ENCODE data around the gene MKNK2. TPM values are rescaled to one million over a fixed set of nuclear protein-coding genes. Genes with fewer than 3 reads are reported as not detected.

Gene MKNK2
- total RNA-seq, 1 donor from 2014 or later = 1,134 TPM

GRCh38 chr19:2046046-2046907 is 4.8 kb downstream of the MKNK2 start:
- H3K27me3 Mint-ChIP-seq = no peaks in the 10 kb centered on the region

GRCh38 chr19:2045501-2046045 is 5.5 kb downstream of the MKNK2 start:
- Mint-ChIP-seq H3K4me3 (peak overlapping the region; percentile 56), H3K27me3 (no peaks in the 10 kb centered on the region), H3K27ac (peak overlapping the region; percentile 75), H3K4me1 (peaks cover 79% of the 10 kb centered on the region), H3K9me3 (no peaks in the 10 kb centered on the region), H3K36me3 (ENCODE audit: low read depth) (peaks cover 77% of the 10 kb centered on the region)
- intact Hi-C loops (cut with micrococcal nuclease) = no loop called here
- DNase-seq (no peak), ATAC-seq (ENCODE audit: low read depth) (no peak)
- ChIA-PET POLR2A (interaction anchor here (0.6 to 59.1 kb wide), 6 partner anchors 8 to 1147 kb away, joined by 3 to 2723 read pairs (median 247); partner anchors contain the start of genes IZUMO4, MKNK2 and MOB3A), CTCF (no interaction called here)
- TF ChIP-seq CTCF (IDR thresholded peaks at IDR 0.05) = no peak

More at GRCh38 chr19:2046046-2046907, 4.8 kb downstream of the MKNK2 start:
- peak overlapping the region; percentile 24 for H3K27ac Mint-ChIP-seq
- H3K36me3 Mint-ChIP-seq (ENCODE audit: low read depth) = peaks cover 71% of the 10 kb centered on the region
- intact Hi-C loops (cut with micrococcal nuclease) = no loop called here
- POLR2A ChIA-PET = interaction anchor here (1.3 to 59.1 kb wide), 5 partner anchors 7 to 149 kb away, joined by 3 to 2723 read pairs (median 490); partner anchors contain the start of genes IZUMO4, MKNK2 and MOB3A
- no peak for DNase-seq
- peak overlapping the region; percentile 93 for H3K4me3 Mint-ChIP-seq
- no peak for ATAC-seq (ENCODE audit: low read depth)
- no peak for TF ChIP-seq CTCF (IDR thresholded peaks at IDR 0.05)
- H3K9me3 Mint-ChIP-seq = no peaks in the 10 kb centered on the region
- peaks cover 74% of the 10 kb centered on the region for H3K4me1 Mint-ChIP-seq
- CTCF ChIA-PET = no interaction called here

- POLR2A ChIA-PET = interaction anchor here (0.6 to 59.1 kb wide), 8 partner anchors 7 to 1146 kb away, joined by 3 to 2723 read pairs (median 6); partner anchors contain the start of genes IZUMO4, MKNK2 and MOB3A
- Mint-ChIP-seq H3K4me1 (peaks cover 83% of the 10 kb centered on the region), H3K27me3 (no peaks in the 10 kb centered on the region), H3K9me3 (no peaks in the 10 kb centered on the region), H3K36me3 (ENCODE audit: low read depth) (peaks cover 80% of the 10 kb centered on the region), H3K27ac (peak overlapping the region; percentile 75), H3K4me3 (peak overlapping the region; percentile 56)
- no peak for TF ChIP-seq CTCF (IDR thresholded peaks at IDR 0.05)
- DNase-seq = no peak
- intact Hi-C loops (cut with micrococcal nuclease) = loop anchor here (5.0 kb wide), 1 partner anchor 122 kb away; no protein-coding TSS in a partner anchor
- CTCF ChIA-PET = no interaction called here
- no peak for ATAC-seq (ENCODE audit: low read depth)
These were observed 6.1 kb downstream of the MKNK2 start for GRCh38 chr19:2044709-2045500.

- CTCF ChIA-PET = interaction anchor here (1.0 kb wide), 1 partner anchor 44 kb away, joined by 3 read pairs; no protein-coding TSS in a partner anchor
- no peak for TF ChIP-seq CTCF (IDR thresholded peaks at IDR 0.05)
- Mint-ChIP-seq H3K9me3 (no peaks in the 10 kb centered on the region), H3K27ac (peak overlapping the region; percentile 73), H3K4me1 (peaks cover 80% of the 10 kb centered on the region), H3K36me3 (ENCODE audit: low read depth) (peaks cover 76% of the 10 kb centered on the region), H3K4me3 (peak overlapping the region; percentile 70), H3K27me3 (no peaks in the 10 kb centered on the region)
- no peak for ATAC-seq (ENCODE audit: low read depth)
- intact Hi-C loops (cut with micrococcal nuclease) = loop anchor here (5.0 kb wide), 1 partner anchor 123 kb away; no protein-coding TSS in a partner anchor
- peak; percentile 35 for DNase-seq
- POLR2A ChIA-PET = interaction anchor here (0.5 to 59.1 kb wide), 11 partner anchors 6 to 432 kb away, joined by 3 to 2723 read pairs (median 6); partner anchors contain the start of genes IZUMO4, MKNK2 and MOB3A
These were observed 6.9 kb downstream of the MKNK2 start for GRCh38 chr19:2043961-2044708.

Measured in activated B cell treated with CpG ODN at 0.5 μM for 24 hours (primary cell).